Measurements from ENCODE around the gene BICDL2.

The BICDL2 gene, protein sequence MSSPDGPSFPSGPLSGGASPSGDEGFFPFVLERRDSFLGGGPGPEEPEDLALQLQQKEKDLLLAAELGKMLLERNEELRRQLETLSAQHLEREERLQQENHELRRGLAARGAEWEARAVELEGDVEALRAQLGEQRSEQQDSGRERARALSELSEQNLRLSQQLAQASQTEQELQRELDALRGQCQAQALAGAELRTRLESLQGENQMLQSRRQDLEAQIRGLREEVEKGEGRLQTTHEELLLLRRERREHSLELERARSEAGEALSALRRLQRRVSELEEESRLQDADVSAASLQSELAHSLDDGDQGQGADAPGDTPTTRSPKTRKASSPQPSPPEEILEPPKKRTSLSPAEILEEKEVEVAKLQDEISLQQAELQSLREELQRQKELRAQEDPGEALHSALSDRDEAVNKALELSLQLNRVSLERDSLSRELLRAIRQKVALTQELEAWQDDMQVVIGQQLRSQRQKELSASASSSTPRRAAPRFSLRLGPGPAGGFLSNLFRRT

DNA sequence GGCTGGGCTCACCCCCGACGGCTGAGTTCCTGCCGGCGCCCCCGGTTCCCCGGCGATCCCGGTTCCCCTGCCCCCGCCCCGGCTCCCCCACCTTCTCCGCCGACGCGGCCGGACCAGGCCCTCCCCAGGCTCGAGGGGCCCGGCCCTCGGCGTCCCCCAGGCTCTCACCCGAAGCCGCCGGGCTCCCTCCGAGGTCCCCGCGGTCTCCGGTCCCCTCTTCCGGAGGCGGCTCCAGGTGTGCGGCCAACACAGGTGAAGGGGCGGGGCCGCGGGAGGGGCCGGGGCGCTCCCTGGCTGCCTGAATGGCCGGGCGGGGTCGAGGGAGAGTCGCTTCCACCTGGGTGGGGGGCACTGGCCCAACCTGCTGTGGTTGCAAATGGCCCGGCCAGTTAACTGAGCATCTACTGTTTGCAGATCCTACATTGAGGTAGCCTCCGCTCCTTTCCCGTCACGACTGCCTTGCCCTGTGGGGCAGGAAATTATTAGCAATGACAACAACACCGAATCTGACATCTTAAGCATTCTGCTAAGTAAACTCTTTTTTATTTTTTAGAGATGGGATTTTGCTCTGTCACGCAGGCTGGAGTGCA is at the start of gene BICDL2:
Gene BICDL2 (minus strand): TSS at position 219 of the 590 bp plus-strand sequence. CDS start 1,448 bp downstream, outside the sequence.
- no peak for ATAC-seq
- no peak for TF ChIP-seq GLIS3 (CRISPR knock-in tag; IDR thresholded peaks at IDR 0.05)
- TF ChIP-seq ARNTL (CRISPR knock-in tag; IDR thresholded peaks at IDR 0.05; ENCODE audit: borderline replicate concordance, low read depth): no peak
- TF ChIP-seq, protein P1, sequence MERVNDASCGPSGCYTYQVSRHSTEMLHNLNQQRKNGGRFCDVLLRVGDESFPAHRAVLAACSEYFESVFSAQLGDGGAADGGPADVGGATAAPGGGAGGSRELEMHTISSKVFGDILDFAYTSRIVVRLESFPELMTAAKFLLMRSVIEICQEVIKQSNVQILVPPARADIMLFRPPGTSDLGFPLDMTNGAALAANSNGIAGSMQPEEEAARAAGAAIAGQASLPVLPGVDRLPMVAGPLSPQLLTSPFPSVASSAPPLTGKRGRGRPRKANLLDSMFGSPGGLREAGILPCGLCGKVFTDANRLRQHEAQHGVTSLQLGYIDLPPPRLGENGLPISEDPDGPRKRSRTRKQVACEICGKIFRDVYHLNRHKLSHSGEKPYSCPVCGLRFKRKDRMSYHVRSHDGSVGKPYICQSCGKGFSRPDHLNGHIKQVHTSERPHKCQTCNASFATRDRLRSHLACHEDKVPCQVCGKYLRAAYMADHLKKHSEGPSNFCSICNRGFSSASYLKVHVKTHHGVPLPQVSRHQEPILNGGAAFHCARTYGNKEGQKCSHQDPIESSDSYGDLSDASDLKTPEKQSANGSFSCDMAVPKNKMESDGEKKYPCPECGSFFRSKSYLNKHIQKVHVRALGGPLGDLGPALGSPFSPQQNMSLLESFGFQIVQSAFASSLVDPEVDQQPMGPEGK (CRISPR knock-in tag; IDR thresholded peaks at IDR 0.05; ENCODE audit: borderline replicate concordance): no peak
- TF ChIP-seq, protein P2, sequence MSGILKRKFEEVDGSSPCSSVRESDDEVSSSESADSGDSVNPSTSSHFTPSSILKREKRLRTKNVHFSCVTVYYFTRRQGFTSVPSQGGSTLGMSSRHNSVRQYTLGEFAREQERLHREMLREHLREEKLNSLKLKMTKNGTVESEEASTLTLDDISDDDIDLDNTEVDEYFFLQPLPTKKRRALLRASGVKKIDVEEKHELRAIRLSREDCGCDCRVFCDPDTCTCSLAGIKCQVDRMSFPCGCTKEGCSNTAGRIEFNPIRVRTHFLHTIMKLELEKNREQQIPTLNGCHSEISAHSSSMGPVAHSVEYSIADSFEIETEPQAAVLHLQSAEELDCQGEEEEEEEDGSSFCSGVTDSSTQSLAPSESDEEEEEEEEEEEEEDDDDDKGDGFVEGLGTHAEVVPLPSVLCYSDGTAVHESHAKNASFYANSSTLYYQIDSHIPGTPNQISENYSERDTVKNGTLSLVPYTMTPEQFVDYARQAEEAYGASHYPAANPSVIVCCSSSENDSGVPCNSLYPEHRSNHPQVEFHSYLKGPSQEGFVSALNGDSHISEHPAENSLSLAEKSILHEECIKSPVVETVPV (CRISPR knock-in tag; IDR thresholded peaks at IDR 0.05): no peak
- TF ChIP-seq, protein P3, sequence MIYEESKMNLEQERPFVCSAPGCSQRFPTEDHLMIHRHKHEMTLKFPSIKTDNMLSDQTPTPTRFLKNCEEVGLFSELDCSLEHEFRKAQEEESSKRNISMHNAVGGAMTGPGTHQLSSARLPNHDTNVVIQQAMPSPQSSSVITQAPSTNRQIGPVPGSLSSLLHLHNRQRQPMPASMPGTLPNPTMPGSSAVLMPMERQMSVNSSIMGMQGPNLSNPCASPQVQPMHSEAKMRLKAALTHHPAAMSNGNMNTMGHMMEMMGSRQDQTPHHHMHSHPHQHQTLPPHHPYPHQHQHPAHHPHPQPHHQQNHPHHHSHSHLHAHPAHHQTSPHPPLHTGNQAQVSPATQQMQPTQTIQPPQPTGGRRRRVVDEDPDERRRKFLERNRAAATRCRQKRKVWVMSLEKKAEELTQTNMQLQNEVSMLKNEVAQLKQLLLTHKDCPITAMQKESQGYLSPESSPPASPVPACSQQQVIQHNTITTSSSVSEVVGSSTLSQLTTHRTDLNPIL (CRISPR knock-in tag; IDR thresholded peaks at IDR 0.05; ENCODE audit: low read depth): no peak
- TF ChIP-seq CSDC2 (CRISPR knock-in tag; IDR thresholded peaks at IDR 0.05): no peak
- TF ChIP-seq, protein P4, sequence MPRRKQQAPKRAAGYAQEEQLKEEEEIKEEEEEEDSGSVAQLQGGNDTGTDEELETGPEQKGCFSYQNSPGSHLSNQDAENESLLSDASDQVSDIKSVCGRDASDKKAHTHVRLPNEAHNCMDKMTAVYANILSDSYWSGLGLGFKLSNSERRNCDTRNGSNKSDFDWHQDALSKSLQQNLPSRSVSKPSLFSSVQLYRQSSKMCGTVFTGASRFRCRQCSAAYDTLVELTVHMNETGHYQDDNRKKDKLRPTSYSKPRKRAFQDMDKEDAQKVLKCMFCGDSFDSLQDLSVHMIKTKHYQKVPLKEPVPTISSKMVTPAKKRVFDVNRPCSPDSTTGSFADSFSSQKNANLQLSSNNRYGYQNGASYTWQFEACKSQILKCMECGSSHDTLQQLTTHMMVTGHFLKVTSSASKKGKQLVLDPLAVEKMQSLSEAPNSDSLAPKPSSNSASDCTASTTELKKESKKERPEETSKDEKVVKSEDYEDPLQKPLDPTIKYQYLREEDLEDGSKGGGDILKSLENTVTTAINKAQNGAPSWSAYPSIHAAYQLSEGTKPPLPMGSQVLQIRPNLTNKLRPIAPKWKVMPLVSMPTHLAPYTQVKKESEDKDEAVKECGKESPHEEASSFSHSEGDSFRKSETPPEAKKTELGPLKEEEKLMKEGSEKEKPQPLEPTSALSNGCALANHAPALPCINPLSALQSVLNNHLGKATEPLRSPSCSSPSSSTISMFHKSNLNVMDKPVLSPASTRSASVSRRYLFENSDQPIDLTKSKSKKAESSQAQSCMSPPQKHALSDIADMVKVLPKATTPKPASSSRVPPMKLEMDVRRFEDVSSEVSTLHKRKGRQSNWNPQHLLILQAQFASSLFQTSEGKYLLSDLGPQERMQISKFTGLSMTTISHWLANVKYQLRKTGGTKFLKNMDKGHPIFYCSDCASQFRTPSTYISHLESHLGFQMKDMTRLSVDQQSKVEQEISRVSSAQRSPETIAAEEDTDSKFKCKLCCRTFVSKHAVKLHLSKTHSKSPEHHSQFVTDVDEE (CRISPR knock-in tag; IDR thresholded peaks at IDR 0.05): no peak
- TF ChIP-seq ZFP3 (CRISPR knock-in tag; IDR thresholded peaks at IDR 0.05): no peak
- TF ChIP-seq ZNF8 (CRISPR knock-in tag; IDR thresholded peaks at IDR 0.05): no peak
- no peak for TF ChIP-seq BACH2 (CRISPR knock-in tag; IDR thresholded peaks at IDR 0.05; ENCODE audit: borderline replicate concordance)
- TF ChIP-seq ZNF565 (CRISPR knock-in tag; conservative IDR thresholded peaks at IDR 0.05; ENCODE audit: low read depth): no peak
- no peak for TF ChIP-seq ESRRG (CRISPR knock-in tag; IDR thresholded peaks at IDR 0.05)
- no peak for TF ChIP-seq TOX (CRISPR knock-in tag; IDR thresholded peaks at IDR 0.05; ENCODE audit: borderline replicate concordance)
- TF ChIP-seq, protein P5, sequence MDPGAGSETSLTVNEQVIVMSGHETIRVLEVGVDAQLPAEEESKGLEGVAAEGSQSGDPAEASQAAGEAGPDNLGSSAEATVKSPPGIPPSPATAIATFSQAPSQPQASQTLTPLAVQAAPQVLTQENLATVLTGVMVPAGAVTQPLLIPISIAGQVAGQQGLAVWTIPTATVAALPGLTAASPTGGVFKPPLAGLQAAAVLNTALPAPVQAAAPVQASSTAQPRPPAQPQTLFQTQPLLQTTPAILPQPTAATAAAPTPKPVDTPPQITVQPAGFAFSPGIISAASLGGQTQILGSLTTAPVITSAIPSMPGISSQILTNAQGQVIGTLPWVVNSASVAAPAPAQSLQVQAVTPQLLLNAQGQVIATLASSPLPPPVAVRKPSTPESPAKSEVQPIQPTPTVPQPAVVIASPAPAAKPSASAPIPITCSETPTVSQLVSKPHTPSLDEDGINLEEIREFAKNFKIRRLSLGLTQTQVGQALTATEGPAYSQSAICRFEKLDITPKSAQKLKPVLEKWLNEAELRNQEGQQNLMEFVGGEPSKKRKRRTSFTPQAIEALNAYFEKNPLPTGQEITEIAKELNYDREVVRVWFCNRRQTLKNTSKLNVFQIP (CRISPR knock-in tag; IDR thresholded peaks at IDR 0.05; ENCODE audit: borderline replicate concordance, low read depth): no peak
- TF ChIP-seq ZC3H10 (CRISPR knock-in tag; IDR thresholded peaks at IDR 0.05): no peak
- no peak for TF ChIP-seq RARB (CRISPR knock-in tag; IDR thresholded peaks at IDR 0.05)
- TF ChIP-seq PPARA (CRISPR knock-in tag; IDR thresholded peaks at IDR 0.05; ENCODE audit: borderline replicate concordance): no peak
- TF ChIP-seq ISL1 (CRISPR knock-in tag; IDR thresholded peaks at IDR 0.05): no peak
- no peak for TF ChIP-seq OSR1 (CRISPR knock-in tag; IDR thresholded peaks at IDR 0.05)

DNA sequence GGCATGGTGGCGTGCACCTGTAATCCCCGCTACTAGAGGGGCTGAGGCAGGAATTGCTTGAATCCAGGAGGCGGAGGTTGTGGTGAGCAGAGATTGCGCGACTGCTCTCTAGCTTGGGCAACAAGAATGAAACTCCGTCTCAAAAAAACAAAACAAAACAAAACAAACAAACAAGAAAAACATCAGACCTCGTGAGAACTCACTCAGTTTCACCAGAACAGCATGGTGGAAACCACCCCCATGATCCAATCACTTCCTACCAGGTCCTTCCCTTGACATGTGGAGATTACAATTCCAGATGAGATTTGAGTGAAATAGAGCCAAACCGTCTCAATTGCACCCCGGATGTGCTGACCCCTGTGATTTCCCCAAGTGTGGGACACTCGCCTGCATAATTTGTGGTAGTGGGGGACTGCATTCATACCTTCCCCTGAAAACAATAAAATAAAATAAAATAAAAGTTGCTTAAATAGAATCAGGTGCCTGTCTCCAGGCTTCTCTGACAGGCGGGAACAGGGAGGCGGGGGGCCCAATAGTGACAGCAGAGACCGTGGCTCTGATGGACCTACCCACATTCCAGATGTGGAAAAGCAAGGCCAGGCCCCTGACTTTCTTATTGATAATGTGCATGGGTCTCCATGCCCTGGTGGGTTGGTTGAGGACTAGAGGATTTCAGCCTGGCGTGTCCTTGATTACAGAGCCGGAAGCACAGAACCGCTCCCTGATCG is 49.3 kb upstream of the BICDL2 start:
- no peak for TF ChIP-seq OSR1 (CRISPR knock-in tag; IDR thresholded peaks at IDR 0.05)
- TF ChIP-seq ZFP30 (CRISPR knock-in tag; IDR thresholded peaks at IDR 0.05): no peak
- no peak for TF ChIP-seq PPARA (CRISPR knock-in tag; IDR thresholded peaks at IDR 0.05; ENCODE audit: borderline replicate concordance)
- TF ChIP-seq BACH2 (CRISPR knock-in tag; IDR thresholded peaks at IDR 0.05; ENCODE audit: borderline replicate concordance): no peak
- TF ChIP-seq SNAI2 (CRISPR knock-in tag; IDR thresholded peaks at IDR 0.05): no peak
- TF ChIP-seq ZNF565 (CRISPR knock-in tag; conservative IDR thresholded peaks at IDR 0.05; ENCODE audit: low read depth): no peak
- no peak for ATAC-seq

Data from SK-N-SH treated with all-trans-retinoic acid at 6 μM for 48 hours (cell line).